Effector memory CD4-positive, alpha-beta T cell (primary cell): ENCODE measurements around the gene TMEM255B.
"Not testable (repeated sequence)": the region's sequence is repeated elsewhere in the genome, so short reads cannot be mapped to it uniquely, and the experiment has no call there.

Source experiments
- DNase-seq, 3 donors: peaks; one replicate each; pipeline ENCODE4 v3.0.0-alpha.2; 2020
- H3K27ac ChIP-seq: 2 replicates; pipeline ENCODE4 v1.7.0; 2013; ENCODE audit warnings: mild to moderate bottlenecking, low read length, moderate library complexity; ENCODE audit not compliant: insufficient read depth, poor library complexity, severe bottlenecking
- H3K27me3 ChIP-seq: replicated peaks from 2 replicates; pipeline ENCODE4 v1.7.0; 2013; ENCODE audit warnings: mild to moderate bottlenecking, low read length; ENCODE audit not compliant: insufficient read depth, control insufficient read depth, poor library complexity, severe bottlenecking
- H3K36me3 ChIP-seq: 2 replicates; pipeline ENCODE4 v1.7.0; 2013; ENCODE audit warnings: mild to moderate bottlenecking, low read length, moderate library complexity; ENCODE audit not compliant: control insufficient read depth, insufficient read depth
- H3K4me1 ChIP-seq: 2 replicates; pipeline ENCODE4 v1.7.0; 2013; ENCODE audit warnings: low read length, mild to moderate bottlenecking; ENCODE audit not compliant: control insufficient read depth, insufficient read depth, poor library complexity, severe bottlenecking
- H3K4me3 ChIP-seq: 2 replicates; pipeline ENCODE4 v1.7.0; 2013; ENCODE audit warnings: low read length, low read depth, mild to moderate bottlenecking; ENCODE audit not compliant: insufficient read depth, poor library complexity, severe bottlenecking
- H3K9me3 ChIP-seq: 2 replicates; pipeline ENCODE4 v1.7.0; 2013; ENCODE audit warnings: mild to moderate bottlenecking, low read length, moderate library complexity; ENCODE audit not compliant: control insufficient read depth
- total RNA-seq, 3 donors: gene quantifications; one replicate each; lab custom pipeline; 2026; lab: John Stamatoyannopoulos, UW

The TMEM255B gene
- 0.17 to 0.97 (median 0.35) reads per million in 3 donors for total RNA-seq

DNA sequence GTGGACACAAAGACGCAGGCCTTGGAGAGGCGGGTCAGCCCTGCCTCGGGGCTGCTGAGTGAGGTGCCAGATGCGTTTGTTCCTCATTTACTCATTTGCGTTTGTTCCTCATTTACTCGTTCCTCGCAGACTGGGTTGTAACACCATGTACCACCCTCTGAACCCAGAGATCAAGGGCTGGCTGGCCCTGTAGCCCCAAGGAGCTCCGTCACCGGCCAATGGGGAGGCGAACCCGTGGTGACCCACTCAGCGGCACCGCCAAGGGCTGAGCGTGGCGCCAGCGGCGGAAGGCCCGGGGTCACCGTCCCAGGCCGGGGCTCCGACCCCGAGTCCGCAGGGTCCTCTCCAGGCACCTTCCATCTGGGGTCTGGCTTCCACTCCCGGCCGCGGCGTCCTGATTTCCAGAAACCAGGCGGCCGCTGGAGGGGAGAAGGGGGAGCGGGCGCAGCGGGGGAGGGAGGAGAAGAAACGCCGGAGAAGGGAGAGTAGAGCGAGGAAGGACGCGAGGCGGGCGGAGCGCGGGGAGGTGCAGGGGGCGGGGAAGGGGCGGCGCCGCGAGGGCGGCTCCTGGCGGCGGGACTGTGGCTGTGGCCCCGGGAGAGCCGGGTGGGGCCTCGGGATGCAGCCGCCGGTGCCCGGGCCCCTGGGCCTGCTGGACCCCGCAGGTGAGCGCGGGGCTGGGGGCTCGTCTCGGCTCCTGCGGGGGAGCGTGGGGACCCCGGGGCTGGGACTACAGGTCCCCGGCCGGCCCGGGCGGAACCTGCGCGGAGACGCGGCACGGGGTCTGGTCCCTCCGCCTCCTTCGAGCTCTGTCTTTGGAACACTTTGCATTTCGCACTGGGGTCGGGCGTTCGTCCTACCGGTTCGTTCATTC, at the start of gene TMEM255B:
Gene TMEM255B (plus strand): TSS at position 576 of the 874 bp plus-strand sequence. CDS start 44 bp downstream, at position 620.
- DNase-seq = peak; percentile 44 to 56 (median 54)
- H3K27me3 ChIP-seq = peaks cover 17% of the 10 kb centered on the region
- no peaks in the 10 kb centered on the region for H3K36me3 ChIP-seq
- no peak within 1 kb of the TSS for H3K27ac ChIP-seq
- peaks cover 11% of the 10 kb centered on the region for H3K4me1 ChIP-seq
- no peaks in the 10 kb centered on the region for H3K9me3 ChIP-seq
- peak within 1 kb of the TSS; percentile 62 for H3K4me3 ChIP-seq

DNA sequence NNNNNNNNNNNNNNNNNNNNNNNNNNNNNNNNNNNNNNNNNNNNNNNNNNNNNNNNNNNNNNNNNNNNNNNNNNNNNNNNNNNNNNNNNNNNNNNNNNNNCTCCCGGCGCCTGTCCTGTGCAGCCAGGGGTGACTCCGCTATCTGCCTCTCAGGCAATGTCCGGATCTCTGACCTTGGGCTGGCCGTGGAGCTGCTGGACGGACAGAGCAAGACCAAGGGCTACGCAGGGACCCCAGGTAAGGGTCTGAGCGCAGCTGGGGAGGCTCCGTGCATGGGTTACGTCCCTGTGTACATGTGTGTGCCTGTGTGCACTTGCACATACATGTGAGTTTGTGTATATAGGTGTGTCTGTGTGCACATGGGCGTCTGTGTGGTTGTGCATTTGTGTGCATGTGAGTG, 36.1 kb upstream of the TMEM255B start:
- no peaks in the 10 kb centered on the region for H3K36me3 ChIP-seq
- no peak for DNase-seq
- peaks cover 14% of the 10 kb centered on the region for H3K4me1 ChIP-seq
- H3K4me3 ChIP-seq = no peak overlapping the region
- H3K9me3 ChIP-seq = no peaks in the 10 kb centered on the region
- no peaks in the 10 kb centered on the region for H3K27me3 ChIP-seq
- no peak overlapping the region for H3K27ac ChIP-seq

DNA sequence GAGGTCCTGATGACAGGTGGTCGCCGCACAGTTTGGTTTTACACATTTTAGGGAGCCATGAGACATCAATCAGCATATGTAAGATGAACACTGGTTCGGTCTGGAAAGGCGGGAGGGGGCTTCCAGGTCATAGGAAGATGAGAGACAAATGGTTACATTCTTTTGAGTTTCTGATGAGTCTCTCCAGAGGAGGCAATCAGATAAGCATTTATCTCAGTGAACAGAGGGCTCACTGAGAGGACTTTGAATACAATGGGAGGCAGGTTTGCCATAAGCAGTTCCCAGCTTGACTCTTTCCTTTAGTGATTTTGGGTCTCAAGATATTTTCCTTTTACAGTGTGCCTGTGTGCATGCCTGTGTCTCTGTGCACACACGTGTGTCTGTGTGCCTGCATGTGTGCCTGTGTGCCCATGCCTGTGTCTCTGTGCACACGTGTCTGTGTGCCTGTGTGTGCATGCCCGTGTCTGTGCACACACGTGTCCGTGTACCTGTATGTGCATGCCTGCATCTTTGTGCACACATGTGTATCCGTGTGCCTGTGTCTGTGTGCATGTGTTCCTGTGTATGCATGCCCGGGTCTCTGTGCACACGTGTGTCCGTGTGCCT, 35.5 kb upstream of the TMEM255B start:
- DNase-seq = no peak
- no peaks in the 10 kb centered on the region for H3K9me3 ChIP-seq
- no peak overlapping the region for H3K27ac ChIP-seq
- no peaks in the 10 kb centered on the region for H3K36me3 ChIP-seq
- peaks cover 14% of the 10 kb centered on the region for H3K4me1 ChIP-seq
- no peaks in the 10 kb centered on the region for H3K27me3 ChIP-seq
- no peak overlapping the region for H3K4me3 ChIP-seq

DNA sequence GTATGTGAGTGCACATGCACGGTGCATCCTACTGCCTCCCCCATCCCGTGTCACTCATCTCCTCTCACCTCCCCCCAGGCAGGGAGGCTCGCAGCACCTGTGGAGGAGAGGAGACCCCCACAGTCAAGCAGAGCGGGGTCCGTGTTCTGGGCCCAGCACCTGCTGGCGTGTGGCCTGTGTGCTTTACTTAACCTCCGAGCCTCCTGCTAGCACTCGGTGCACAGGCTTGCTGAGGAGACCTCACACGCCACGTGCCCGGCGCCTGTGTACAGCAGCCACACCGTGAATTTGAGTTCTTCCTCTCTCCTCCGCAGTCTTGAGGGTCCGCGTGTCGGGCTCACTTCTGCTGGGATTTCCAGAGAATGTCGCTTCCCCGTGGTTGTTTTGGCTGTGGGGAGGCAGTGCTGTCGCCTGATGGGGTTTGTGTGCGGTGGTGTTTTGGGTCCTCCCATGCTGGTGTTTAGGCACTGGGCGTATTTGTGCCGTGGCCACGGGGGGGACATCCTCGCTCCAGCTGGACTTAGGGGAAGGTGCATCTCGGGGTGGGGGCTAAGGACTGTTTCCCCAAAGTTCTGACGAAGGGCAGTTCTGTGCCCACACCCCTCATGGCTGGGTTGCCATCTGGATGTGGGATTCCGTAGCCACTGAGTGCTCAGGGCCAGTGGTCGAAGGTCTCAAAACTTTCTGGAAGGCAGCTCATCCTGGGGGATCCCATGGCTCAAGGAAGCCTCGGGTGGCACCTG, 34.8 kb upstream of the TMEM255B start:
- Histone ChIP-seq H3K27me3 (peaks cover 3% of the 10 kb centered on the region), H3K27ac (peak overlapping the region; percentile 54), H3K9me3 (no peaks in the 10 kb centered on the region), H3K36me3 (no peaks in the 10 kb centered on the region), H3K4me1 (peaks cover 14% of the 10 kb centered on the region), H3K4me3 (no peak overlapping the region)
- no peak for DNase-seq

DNA sequence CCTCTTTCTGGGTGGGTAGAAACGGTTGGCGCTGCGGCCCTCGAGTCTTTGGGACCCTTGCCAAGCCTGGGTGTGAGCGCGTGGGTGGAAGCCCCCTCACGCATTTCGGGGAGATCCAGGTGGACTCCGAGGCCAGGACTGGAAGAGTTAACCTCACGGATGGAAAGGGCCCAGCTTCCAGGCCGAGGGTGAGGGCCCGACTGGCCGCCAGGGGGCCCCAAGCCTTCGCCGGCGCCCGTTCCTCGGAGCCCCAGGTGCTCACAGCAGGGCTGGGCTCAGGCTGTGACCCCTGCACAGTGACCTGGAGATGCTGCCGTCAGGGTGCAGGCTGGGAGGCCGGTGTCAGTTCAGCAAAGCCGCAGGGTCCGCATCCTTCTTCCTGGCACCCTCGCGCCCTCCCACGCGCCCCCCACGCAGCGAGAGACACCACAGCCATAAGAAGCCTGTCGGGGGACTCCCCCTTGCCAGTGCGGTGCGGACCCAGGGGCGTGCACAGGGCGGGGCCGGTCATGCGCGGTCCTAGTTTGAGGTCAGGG, 34.2 kb upstream of the TMEM255B start:
- DNase-seq = peak; percentile 84 to 88 (median 86)
- H3K27ac ChIP-seq = peak overlapping the region; percentile 54
- H3K9me3 ChIP-seq = no peaks in the 10 kb centered on the region
- H3K27me3 ChIP-seq = peaks cover 9% of the 10 kb centered on the region
- no peaks in the 10 kb centered on the region for H3K36me3 ChIP-seq
- H3K4me1 ChIP-seq = peaks cover 14% of the 10 kb centered on the region
- H3K4me3 ChIP-seq = peak overlapping the region; percentile 51

DNA sequence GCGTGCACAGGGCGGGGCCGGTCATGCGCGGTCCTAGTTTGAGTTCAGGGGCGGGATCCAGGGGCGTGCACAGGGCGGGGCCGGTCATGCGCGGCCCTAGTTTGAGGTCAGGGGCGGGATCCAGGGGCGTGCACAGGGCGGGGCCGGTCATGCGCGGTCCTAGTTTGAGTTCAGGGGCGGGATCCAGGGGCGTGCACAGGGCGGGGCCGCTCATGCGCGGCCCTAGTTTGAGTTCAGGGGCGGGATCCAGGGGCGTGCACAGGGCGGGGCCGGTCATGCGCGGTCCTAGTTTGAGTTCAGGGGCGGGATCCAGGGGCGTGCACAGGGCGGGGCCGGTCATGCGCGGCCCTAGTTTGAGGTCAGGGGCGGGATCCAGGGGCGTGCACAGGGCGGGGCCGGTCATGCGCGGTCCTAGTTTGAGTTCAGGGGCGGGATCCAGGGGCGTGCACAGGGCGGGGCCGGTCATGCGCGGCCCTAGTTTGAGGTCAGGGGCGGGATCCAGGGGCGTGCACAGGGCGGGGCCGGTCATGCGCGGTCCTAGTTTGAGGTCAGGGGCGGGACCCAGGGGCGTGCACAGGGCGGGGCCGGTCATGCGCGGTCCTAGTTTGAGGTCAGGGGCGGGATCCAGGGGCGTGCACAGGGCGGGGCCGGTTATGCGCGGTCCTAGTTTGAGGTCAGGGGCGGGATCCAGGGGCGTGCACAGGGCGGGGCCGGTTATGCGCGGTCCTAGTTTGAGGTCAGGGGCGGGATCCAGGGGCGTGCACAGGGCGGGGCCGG, 33.5 kb upstream of the TMEM255B start:
- H3K27ac ChIP-seq = peak overlapping the region; percentile 54
- not testable (repeated sequence) for H3K36me3 ChIP-seq, H3K9me3 ChIP-seq, H3K4me3 ChIP-seq
- DNase-seq = peak; percentile 65 to 78 (median 67)
- H3K4me1 ChIP-seq = peaks cover 14% of the 10 kb centered on the region
- peaks cover 10% of the 10 kb centered on the region for H3K27me3 ChIP-seq

DNA sequence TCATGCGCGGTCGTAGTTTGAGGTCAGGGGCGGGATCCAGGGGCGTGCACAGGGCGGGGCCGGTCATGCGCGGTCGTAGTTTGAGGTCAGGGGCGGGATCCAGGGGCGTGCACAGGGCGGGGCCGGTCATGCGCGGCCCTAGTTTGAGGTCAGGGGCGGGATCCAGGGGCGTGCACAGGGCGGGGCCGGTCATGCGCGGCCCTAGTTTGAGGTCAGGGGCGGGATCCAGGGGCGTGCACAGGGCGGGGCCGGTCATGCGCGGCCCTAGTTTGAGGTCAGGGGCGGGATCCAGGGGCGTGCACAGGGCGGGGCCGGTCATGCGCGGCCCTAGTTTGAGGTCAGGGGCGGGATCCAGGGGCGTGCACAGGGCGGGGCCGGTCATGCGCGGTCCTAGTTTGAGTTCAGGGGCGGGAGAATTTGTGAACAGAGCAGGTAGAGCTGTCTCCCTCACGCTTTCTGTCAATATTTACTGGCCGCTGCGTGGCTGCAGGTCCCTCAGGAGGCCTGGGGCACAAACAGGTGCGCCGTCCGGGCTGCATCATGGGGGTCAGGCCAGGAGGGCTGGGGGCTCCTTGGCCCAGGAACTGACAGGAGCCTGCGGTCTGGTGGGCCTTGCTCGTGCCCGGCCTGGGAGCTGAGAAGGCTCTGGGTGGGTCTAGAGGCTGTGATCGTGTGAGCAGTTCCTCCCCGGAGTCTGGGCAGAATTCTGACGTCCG, 32.8 kb upstream of the TMEM255B start:
- DNase-seq = peak in 2 of 3 donors; percentile 18 to 34
- H3K9me3 ChIP-seq, H3K36me3 ChIP-seq: not testable (repeated sequence)
- Histone ChIP-seq H3K4me1 (peaks cover 14% of the 10 kb centered on the region), H3K27ac (peak overlapping the region; percentile 37), H3K4me3 (peak overlapping the region; percentile 61), H3K27me3 (peaks cover 10% of the 10 kb centered on the region)

DNA sequence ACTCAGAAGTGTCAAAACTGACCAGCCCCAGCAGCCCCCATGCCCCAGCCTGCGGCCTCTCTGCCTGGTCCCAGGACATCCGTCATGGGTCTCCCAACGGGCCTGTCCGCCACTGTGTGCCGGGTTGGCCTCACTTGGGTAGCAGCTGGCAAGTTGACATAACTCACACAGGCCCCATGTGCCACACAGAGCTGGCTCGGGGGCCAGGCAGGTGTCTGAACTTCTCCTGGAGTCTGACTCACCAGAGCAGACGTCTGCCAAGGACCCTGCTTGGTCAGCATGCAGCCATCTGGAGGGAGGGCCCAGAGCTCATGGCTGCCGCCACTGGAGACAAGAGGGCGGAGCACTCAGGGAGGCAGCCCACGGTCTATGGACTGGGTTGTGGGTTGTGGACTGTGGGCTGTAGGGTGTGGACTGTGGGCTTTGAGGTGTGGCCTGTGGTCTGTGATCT, 32.0 kb upstream of the TMEM255B start:
- H3K36me3 ChIP-seq = no peaks in the 10 kb centered on the region
- H3K9me3 ChIP-seq = no peaks in the 10 kb centered on the region
- peaks cover 14% of the 10 kb centered on the region for H3K4me1 ChIP-seq
- H3K4me3 ChIP-seq = peak overlapping the region; percentile 61
- DNase-seq = no peak
- H3K27ac ChIP-seq = no peak overlapping the region
- H3K27me3 ChIP-seq = peaks cover 10% of the 10 kb centered on the region
